ENCODE results near the gene PDE1A. TPM values are rescaled to one million over a fixed set of nuclear protein-coding genes. Genes with fewer than 3 reads are reported as not detected.
"Not testable (repeated sequence)": the region's sequence is repeated elsewhere in the genome, so short reads cannot be mapped to it uniquely, and the experiment has no call there.

PDE1A gene
- polyA plus RNA-seq, 1 donor: 8.0 TPM

DNA sequence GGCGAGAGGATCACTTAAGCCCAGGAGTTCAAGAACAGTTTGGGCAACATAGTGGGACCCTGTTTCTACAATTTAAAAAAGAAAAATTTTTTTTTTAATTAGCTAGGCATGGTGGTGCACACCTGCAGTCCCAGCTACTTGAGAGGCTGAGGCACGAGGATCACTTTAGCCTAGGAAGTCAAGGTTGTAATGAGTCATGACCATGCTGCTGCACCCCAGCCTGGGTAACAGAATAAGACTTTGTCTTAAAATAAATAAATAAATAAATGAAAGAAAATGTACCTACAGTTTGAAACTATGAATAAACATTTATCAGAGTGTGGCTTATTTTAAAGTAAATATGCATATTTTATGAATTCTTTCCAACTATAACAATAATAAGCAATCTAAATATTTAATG is 16.7 kb downstream of the PDE1A start:
- no peak for DNase-seq (ENCODE audit: low read depth)

GRCh38 chr2:182406221-182406620 is 20.6 kb downstream of the PDE1A start:
- DNase-seq (ENCODE audit: low read depth): no peak

DNA sequence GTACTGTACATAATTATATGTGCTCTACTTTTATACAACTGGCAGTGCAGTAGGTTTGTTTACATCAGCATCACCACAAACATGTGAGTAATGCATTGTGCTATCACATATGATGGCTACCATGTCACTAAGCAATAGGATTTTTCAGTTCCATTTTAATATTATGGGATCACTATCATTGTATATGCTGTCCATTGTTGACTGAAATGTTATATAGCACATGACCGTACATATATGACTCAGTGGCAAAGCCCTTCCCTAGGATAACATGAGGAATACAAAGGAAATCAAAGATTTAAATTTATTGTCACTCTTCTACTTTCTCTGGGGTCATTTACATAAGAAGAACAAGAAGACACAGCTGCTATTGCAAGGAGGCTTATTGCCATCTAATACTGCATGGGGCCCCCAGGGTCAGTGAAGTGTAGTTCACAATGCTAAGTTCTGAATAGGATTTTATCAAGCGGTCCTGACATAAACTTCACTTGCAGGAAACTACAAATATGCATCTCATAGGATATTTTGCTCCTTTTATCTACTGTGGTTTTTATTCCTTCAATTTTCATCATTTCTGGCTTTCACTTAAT is 21.8 kb downstream of the PDE1A start:
- DNase-seq (ENCODE audit: low read depth): no peak

DNA sequence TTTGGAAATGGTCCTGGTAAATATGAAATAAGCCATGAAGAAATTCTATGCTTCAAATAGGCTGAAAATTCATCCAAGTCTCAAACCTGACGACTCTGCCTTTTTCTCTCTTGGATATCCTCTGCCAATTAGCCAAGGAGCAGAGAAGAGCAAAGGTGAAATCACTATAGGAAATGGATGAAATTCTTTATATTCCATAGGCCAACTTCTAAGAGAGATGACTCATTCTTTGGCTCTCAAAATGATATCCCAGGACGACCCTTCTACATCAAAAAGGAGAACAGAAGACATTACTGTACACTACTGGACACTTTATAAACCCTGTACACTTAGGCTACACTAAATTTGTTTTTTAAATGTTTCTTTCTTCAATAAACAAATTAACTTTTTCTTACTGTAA is 22.7 kb downstream of the PDE1A start:
- no peak for DNase-seq (ENCODE audit: low read depth)

GRCh38 chr2:182393270-182393760 is 33.5 kb downstream of the PDE1A start:
- DNase-seq (ENCODE audit: low read depth): no peak

GRCh38 chr2:182391443-182391842 is 35.4 kb downstream of the PDE1A start:
- DNase-seq (ENCODE audit: low read depth): no peak

DNA sequence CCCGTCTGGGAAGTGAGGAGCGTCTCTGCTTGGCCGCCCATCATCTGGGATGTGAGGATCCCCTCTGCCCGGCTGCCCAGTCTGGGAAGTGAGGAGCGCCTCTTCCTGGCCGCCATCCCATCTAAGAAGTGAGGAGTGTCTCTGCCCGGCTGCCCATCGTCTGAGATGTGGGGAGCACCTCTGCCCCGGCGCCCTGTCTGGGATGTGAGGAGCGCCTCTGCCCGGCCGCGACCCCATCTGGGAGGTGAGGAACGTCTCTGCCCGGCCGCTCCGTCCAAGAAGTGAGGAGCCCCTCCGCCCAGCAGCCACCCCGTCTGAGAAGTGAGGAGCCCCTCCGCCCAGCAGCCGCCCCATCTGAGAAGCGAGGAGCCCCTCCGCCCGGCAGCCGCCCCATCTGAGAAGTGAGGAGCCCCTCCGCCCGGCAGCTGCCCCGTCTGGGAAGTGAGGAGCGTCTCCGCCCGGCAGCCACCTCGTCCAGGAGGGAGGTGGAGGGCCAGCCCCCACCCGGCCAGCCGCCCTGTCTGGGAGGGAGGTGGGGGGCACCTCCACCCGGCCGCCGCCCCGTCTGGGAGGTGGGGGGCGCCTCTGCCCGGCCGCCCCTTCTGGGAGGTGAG is 40.5 kb downstream of the PDE1A start:
- DNase-seq (ENCODE audit: low read depth): not testable (repeated sequence)

DNA sequence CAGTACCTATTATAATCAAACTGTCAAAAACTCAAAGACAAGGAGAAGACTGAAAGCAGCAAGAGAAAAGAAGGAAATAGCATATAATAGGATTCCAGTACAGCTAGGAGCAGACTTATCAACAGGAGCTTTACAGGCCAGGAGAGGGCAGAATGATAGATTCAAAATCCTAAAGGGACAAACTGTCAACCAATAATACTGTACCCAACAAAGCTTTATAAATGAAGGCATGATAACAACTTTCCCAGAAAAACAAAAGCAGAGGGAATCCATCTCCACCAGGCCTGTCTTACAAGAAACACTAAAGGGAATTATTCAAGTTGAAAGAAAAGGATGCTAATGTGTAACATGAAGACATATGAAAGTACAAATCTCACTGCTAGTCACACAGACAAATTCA is 42.0 kb downstream of the PDE1A start:
- DNase-seq (ENCODE audit: low read depth): no peak

- no peak for DNase-seq (ENCODE audit: low read depth)
Measured at GRCh38 chr2:182381225-182381624, 45.6 kb downstream of the PDE1A start.

GRCh38 chr2:182379241-182379640 is 47.6 kb downstream of the PDE1A start:
- peak; percentile 77 for DNase-seq (ENCODE audit: low read depth)

- DNase-seq (ENCODE audit: low read depth): no peak
Measured at GRCh38 chr2:182378759-182379158, 48.1 kb downstream of the PDE1A start.

DNA sequence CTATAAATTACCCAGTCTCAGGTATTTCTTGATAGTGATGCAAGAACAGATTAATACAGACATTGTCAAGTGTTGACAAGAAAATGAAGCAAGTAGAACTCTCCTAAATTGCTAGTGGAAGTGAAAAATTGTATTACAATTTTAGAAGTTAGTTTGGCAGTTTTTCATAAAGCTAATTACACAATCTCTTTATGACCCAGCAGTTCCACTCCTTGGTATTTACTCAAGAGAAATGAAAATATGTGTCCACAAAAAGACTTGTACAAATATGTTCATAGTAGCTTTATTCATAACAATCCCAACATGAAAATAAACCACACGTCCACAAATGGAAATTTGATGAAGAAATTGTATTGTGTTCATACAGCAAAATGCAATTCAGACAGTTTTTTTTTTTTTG is 49.4 kb downstream of the PDE1A start:
- no peak for DNase-seq (ENCODE audit: low read depth)

GRCh38 chr2:182375862-182376261 is 51.0 kb downstream of the PDE1A start:
- DNase-seq (ENCODE audit: low read depth): no peak

GRCh38 chr2:182372661-182373060 is 54.2 kb downstream of the PDE1A start:
- no peak for DNase-seq (ENCODE audit: low read depth)

GRCh38 chr2:182368996-182369395 is 57.8 kb downstream of the PDE1A start:
- DNase-seq (ENCODE audit: low read depth): no peak

DNA sequence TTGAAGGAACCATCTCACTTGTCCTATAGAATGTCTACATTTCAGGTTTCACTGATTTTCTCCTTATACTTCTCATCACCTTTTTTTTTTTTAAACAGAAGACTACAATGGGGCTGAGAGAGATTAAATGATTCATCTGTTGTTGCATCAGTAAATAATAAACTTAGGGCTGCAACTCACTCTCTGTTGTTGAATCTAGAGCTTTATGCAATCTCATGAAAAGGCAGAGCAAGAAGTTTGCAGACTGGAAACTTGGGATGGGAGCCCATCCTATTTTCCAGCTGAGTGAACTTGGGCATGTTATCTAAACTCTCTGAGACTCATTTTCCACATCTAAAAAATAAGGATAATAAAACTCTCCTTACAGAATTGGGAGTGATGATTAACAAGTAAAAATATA is 58.4 kb downstream of the PDE1A start:
- no peak for DNase-seq (ENCODE audit: low read depth)

DNA sequence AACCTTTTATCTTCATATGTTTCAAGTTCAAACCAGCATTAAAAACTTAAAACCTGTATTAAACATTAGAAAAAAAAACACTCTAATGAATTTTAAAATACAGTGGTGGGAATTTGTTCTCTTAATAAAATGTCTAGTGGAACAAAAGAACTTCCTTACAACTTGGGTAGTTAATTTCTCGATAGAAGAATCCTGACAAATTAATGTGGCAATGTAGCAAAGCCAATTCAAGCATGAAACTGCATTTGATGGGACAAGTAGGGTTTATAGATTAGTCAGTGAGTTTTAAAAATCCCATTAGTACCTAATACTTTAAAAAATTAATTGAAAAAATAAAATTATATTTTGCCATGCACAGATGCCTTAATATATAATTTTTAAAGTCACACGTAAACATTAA is 59.4 kb downstream of the PDE1A start:
- no peak for DNase-seq (ENCODE audit: low read depth)

GRCh38 chr2:182366628-182367027 is 60.2 kb downstream of the PDE1A start:
- no peak for DNase-seq (ENCODE audit: low read depth)

- no peak for DNase-seq (ENCODE audit: low read depth)
Measured at GRCh38 chr2:182365855-182366254, 61.0 kb downstream of the PDE1A start.

DNA sequence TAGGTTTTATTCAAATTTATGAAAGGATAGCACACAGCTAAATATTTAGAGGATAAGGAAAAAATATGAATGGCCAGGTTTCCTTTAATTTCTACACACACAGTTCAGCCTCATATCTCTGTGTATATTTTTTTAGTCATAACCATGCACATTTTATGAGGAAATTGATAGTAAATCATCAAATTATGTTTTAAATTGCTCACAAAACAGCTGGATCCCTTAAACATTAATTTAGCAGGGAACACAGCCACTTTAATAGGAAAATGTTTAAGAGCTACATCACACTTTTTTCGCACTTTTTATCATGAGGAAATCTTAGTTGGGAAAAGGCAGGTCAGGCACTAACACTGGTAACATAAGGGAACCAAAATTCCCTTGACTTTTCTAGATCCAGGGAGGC is 65.4 kb downstream of the PDE1A start:
- no peak for DNase-seq (ENCODE audit: low read depth)

GRCh38 chr2:182360663-182361260 is 66.1 kb downstream of the PDE1A start:
- no peak for DNase-seq (ENCODE audit: low read depth)

GRCh38 chr2:182359990-182360662 is 66.7 kb downstream of the PDE1A start:
- peak; percentile 60 for DNase-seq (ENCODE audit: low read depth)

Data from forelimb muscle (tissue), 1 donor.